Fibroblast of the aortic adventitia (primary cell): ENCODE measurements around the gene ANO5. TPM values are rescaled to one million over a fixed set of nuclear protein-coding genes. Genes with fewer than 3 reads are reported as not detected.

Experiments
- DNase-seq: peaks from one replicate; pipeline ENCODE4 v3.0.0-alpha.2; 2010; ENCODE audit warnings: low read depth
- H3K4me3 ChIP-seq: 2 replicates; pipeline ENCODE4 v1.5.1; 2011; ENCODE audit warnings: low read depth, mild to moderate bottlenecking, control low read depth, low read length, moderate library complexity
- CTCF ChIP-seq: IDR thresholded peaks from 2 replicates; pipeline ENCODE4 v1.5.1; 2011; ENCODE audit warnings: mild to moderate bottlenecking, low read length, control low read depth, inconsistent platforms; ENCODE audit not compliant: insufficient read depth
- total RNA-seq: library from RNA; depleted of rRNA; stranded (reverse); fragments of >200 nt; gene quantifications from 2 replicates; pipeline ENCODE4 v1.2.3, GENCODE V29; 2012; ENCODE audit warnings: low replicate concordance

ANO5 gene
- total RNA-seq, 1 donor = not detected

GRCh38 chr11:22165087-22165486 lies 27.8 kb upstream of the ANO5 start:
- H3K4me3 ChIP-seq = no peak overlapping the region
- DNase-seq = no peak
- TF ChIP-seq CTCF = no peak

- no peak for DNase-seq
- TF ChIP-seq CTCF = no peak
- no peak overlapping the region for H3K4me3 ChIP-seq
Observed at GRCh38 chr11:22165759-22166513, 26.9 kb upstream of the ANO5 start.

GRCh38 chr11:22169833-22170232 lies 23.1 kb upstream of the ANO5 start:
- DNase-seq = no peak
- no peak for TF ChIP-seq CTCF
- no peak overlapping the region for H3K4me3 ChIP-seq

- H3K4me3 ChIP-seq = no peak overlapping the region
- no peak for TF ChIP-seq CTCF
- DNase-seq = no peak
Observed at GRCh38 chr11:22173532-22173931, 19.4 kb upstream of the ANO5 start.

- no peak for DNase-seq
- no peak overlapping the region for H3K4me3 ChIP-seq
- TF ChIP-seq CTCF = no peak
Observed at GRCh38 chr11:22177186-22177585, 15.7 kb upstream of the ANO5 start.

GRCh38 chr11:22179626-22180025 lies 13.3 kb upstream of the ANO5 start:
- DNase-seq = no peak
- TF ChIP-seq CTCF = no peak
- no peak overlapping the region for H3K4me3 ChIP-seq

- DNase-seq = no peak
- no peak for TF ChIP-seq CTCF
- no peak overlapping the region for H3K4me3 ChIP-seq
Observed at GRCh38 chr11:22180131-22180530, 12.8 kb upstream of the ANO5 start.
